Ovary (tissue), 9 donors: ENCODE measurements around the gene EVX1. TPM values are rescaled to one million over a fixed set of nuclear protein-coding genes. Genes with fewer than 3 reads are reported as not detected.

Experiments
- DNase-seq, 5 donors: peaks; one replicate each; pipeline ENCODE4 v3.0.0-alpha.2; 2019 to 2020
- H3K27ac ChIP-seq, 2 donors: fragments of 200-600 bp; one replicate each; pipeline versions ENCODE4 v1.5.1 to v1.8.0; 2019 to 2022
- H3K27me3 ChIP-seq: fragments of 200-600 bp; one replicate; pipeline ENCODE4 v1.8.0; 2022
- H3K36me3 ChIP-seq: fragments of 200-600 bp; sonication (generic); one replicate; pipeline ENCODE4 v1.5.1; 2019
- H3K4me1 ChIP-seq: one replicate; pipeline ENCODE4 v1.8.1; 2013; ENCODE audit warnings: mild to moderate bottlenecking, moderate library complexity; ENCODE audit not compliant: insufficient read depth
- H3K4me3 ChIP-seq: fragments of 200-600 bp; sonication (generic); one replicate; pipeline ENCODE4 v1.5.1; 2017
- H3K9me3 ChIP-seq, 2 donors: fragments of 200-600 bp in 1 of 2; sonication (generic) in 1 of 2; one replicate each; pipeline versions ENCODE4 v1.5.1 to v1.8.1; 2013 to 2019; ENCODE audit warnings: mild to moderate bottlenecking in 1 of 2, moderate library complexity in 1 of 2
- EP300 ChIP-seq: sonication (generic); formaldehyde crosslinking; IDR thresholded peaks from one replicate; pipeline ENCODE4 v1.6.1; 2017; ENCODE audit warnings: antibody characterized with exemption
- POLR2A ChIP-seq: fragments of 450-650 bp; IDR thresholded peaks from one replicate; pipeline ENCODE4 v1.6.1; 2017; ENCODE audit warnings: antibody characterized with exemption, mild to moderate bottlenecking, moderate library complexity
- WGBS, 3 donors: extraction: QIAGEN DNeasy Blood & Tissue Kit in 1 of 3; methylation state at CpG; one replicate each; pipeline versions ENCODE4 v1.1.5 to v1.1.7; 2013 to 2017; 5-methylcytosine and 5-hydroxymethylcytosine counted together
- intact Hi-C, 4 donors: fragments of 100-400 bp; cut with DNase I; formaldehyde crosslinking; loops; one replicate each; pipeline versions ENCODE4 v1.11.0 to v1.15.1; 2022 to 2023
- polyA plus RNA-seq, 2 donors: library from polyadenylated mRNA; stranded (reverse); fragments of 200-250 nt in 1 of 2; fragments of 350-450 nt in 1 of 2; fragmentation: Illumina TruSeq in 1 of 2; extraction: RNeasy Lipid Tissue Mini Kit (QIAGEN cat#74804) in 1 of 2; gene quantifications; one replicate each; pipeline ENCODE4 v1.2.3, GENCODE V29; 2013 to 2014
- total RNA-seq, 7 donors: library from RNA; depleted of rRNA in 2 of 7; stranded (reverse); fragments of >200 nt in 2 of 7; fragmentation: NEBNext Ultra II Directional in 3 of 7; extraction: Animal tissue kit (Norgen Biotek cat#: 25700) in 3 of 7; gene quantifications; one replicate each; pipeline versions ENCODE4 v1.1.0 to v1.2.4, GENCODE V29; 2016 to 2023
- TF ChIP-seq, protein P1 (sequence below), 3 donors: fragments of 450-650 bp in 2 of 3; fragments of 200-600 bp in 1 of 3; IDR thresholded peaks; one replicate each; pipeline versions ENCODE4 v1.5.1 to v1.8.0; 2016 to 2022; ENCODE audit warnings: antibody characterized with exemption in 3 of 3, mild to moderate bottlenecking in 1 of 3
- donor health status: DM: no; HTN: no; CAD: no; lungs with moderate emphysema.
- donor health status: DM: no; HTN: no; CAD: no.
- donor health status: Bipolar disorder and iron deficiency.
- donor health status: DM: yes; HTN: yes; CAD: no.
- donor health status: DM: no; HTN: no; CAD: no.
- donor health status: DM: yes; HTN: yes; CAD: no.

The EVX1 gene
- total and polyA plus RNA-seq, 9 donors, result not detected

DNA sequence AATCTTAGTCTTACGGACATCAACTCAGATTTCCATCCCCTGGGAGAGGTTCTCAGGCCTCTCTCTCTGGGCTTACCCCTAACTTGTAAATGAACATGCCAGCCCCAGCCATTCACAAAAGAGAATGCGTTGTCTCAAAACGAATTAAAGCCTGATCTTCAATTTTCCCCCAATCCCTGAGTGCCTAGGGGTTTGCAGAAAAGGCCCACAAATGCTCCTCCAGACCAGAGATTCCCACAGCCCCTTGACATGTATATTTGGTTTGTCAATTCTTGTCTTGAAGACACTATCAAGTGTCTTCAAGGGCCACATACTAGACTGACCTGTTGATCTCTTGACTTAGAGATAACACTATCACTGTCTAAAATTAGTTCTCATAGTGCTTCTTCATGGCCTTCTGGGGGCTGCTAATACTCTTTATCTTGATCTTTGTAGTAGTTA lies 30.8 kb upstream of the EVX1 start:
- intact Hi-C loops, result loop anchor here in 2 of 4 donors (5.0 to 10.0 kb wide), 3 partner anchors 363 to 886 kb away; no protein-coding TSS in a partner anchor
- TF ChIP-seq, protein P1, sequence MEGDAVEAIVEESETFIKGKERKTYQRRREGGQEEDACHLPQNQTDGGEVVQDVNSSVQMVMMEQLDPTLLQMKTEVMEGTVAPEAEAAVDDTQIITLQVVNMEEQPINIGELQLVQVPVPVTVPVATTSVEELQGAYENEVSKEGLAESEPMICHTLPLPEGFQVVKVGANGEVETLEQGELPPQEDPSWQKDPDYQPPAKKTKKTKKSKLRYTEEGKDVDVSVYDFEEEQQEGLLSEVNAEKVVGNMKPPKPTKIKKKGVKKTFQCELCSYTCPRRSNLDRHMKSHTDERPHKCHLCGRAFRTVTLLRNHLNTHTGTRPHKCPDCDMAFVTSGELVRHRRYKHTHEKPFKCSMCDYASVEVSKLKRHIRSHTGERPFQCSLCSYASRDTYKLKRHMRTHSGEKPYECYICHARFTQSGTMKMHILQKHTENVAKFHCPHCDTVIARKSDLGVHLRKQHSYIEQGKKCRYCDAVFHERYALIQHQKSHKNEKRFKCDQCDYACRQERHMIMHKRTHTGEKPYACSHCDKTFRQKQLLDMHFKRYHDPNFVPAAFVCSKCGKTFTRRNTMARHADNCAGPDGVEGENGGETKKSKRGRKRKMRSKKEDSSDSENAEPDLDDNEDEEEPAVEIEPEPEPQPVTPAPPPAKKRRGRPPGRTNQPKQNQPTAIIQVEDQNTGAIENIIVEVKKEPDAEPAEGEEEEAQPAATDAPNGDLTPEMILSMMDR (IDR thresholded peaks at IDR 0.05), result no peak
- no peak for TF ChIP-seq POLR2A
- no peak for TF ChIP-seq EP300
- Histone ChIP-seq H3K9me3 (no peaks in the 10 kb centered on the region), H3K4me3 (no peak overlapping the region), H3K27ac (no peak overlapping the region), H3K4me1 (no peaks in the 10 kb centered on the region), H3K27me3 (no peaks in the 10 kb centered on the region), H3K36me3 (no peaks in the 10 kb centered on the region)
- 34 to 36% (median 35%) methylated on average over 3 of the region's 3 CpGs for WGBS, 3 donors
- DNase-seq, result no peak

- Histone ChIP-seq H3K4me3 (no peak overlapping the region), H3K36me3 (no peaks in the 10 kb centered on the region), H3K27me3 (no peaks in the 10 kb centered on the region), H3K4me1 (no peaks in the 10 kb centered on the region), H3K27ac (no peak overlapping the region), H3K9me3 (no peaks in the 10 kb centered on the region)
- DNase-seq, result no peak
- intact Hi-C loops, result loop anchor here in 2 of 4 donors (5.0 to 10.0 kb wide), 3 partner anchors 362 to 885 kb away; no protein-coding TSS in a partner anchor
- WGBS, 3 donors, result 9 to 17% (median 15%) methylated on average over 38 to 52 of the region's 52 CpGs
- no peak for TF ChIP-seq POLR2A
- no peak for TF ChIP-seq EP300
- TF ChIP-seq, protein P1 (IDR thresholded peaks at IDR 0.05), result no peak
Measured at GRCh38 chr7:27212497-27213432, 29.8 kb upstream of the EVX1 start.

- DNase-seq, result no peak
- 44 to 59% (median 46%) methylated on average over 50 of the region's 50 CpGs for WGBS, 3 donors
- Histone ChIP-seq H3K27ac (no peak overlapping the region), H3K9me3 (no peaks in the 10 kb centered on the region), H3K4me1 (no peaks in the 10 kb centered on the region), H3K36me3 (no peaks in the 10 kb centered on the region), H3K27me3 (no peaks in the 10 kb centered on the region), H3K4me3 (no peak overlapping the region)
- intact Hi-C loops, result loop anchor here in 2 of 4 donors (5.0 to 10.0 kb wide), 3 partner anchors 361 to 884 kb away; no protein-coding TSS in a partner anchor
- TF ChIP-seq, protein P1 (IDR thresholded peaks at IDR 0.05), result no peak
- TF ChIP-seq EP300 (no peak), POLR2A (no peak)
Measured at GRCh38 chr7:27213433-27214238, 29.0 kb upstream of the EVX1 start.

DNA sequence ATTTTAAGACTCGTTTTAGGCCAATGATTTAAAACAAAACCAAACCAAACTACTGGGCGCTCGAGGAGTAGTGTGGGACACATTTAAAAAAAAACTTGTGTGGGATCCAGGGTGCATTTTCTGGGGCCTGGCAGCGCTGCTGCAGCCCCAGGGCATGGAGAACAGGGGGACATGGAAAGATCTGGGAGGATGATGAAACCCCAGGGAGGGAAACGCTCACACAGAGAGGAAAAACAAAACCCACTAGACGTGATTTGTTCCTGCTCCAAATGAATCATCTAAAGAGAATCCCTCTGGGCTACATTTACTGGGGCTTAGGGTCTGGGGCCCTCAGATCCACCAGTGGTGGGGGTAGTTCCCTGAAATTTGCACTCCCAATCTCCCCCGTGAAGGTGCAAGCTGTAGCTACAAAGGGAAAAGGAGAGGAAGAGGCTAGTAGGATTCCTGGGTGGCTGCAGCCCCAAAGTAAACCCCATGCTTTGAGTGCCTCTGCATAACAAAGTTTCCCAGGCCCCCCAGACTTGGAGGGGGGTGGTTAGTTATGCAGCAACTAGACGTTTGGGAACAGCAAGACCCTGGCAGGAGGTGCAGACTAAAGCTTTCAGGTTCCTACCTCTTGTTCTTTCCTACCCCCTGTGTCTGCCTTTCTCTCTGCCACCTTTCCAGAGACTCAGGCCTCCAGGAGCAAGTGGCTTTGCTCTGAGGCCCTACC lies 28.2 kb upstream of the EVX1 start:
- Histone ChIP-seq H3K4me3 (no peak overlapping the region), H3K27ac (no peak overlapping the region), H3K4me1 (no peaks in the 10 kb centered on the region), H3K9me3 (no peaks in the 10 kb centered on the region), H3K36me3 (no peaks in the 10 kb centered on the region), H3K27me3 (no peaks in the 10 kb centered on the region)
- intact Hi-C loops, result loop anchor here in 2 of 4 donors (5.0 to 10.0 kb wide), 3 partner anchors 360 to 883 kb away; no protein-coding TSS in a partner anchor
- 74 to 80% (median 80%) methylated on average over 8 of the region's 8 CpGs for WGBS, 3 donors
- no peak for DNase-seq
- TF ChIP-seq, protein P1 (IDR thresholded peaks at IDR 0.05), result no peak
- TF ChIP-seq POLR2A, result no peak
